GM08714 (cell line): ENCODE data around the gene SGPL1.
"Not testable (repeated sequence)": the region's sequence is repeated elsewhere in the genome, so short reads cannot be mapped to it uniquely, and the experiment has no call there.

Experiments used
- H3K4me3 ChIP-seq: fragments of 200-500 bp; sonication (Bioruptor generic); 2 replicates; pipeline ENCODE4 v1.5.1; 2014; ENCODE audit warnings: mild to moderate bottlenecking, low read length, inconsistent platforms
- ZNF274 ChIP-seq: IDR thresholded peaks from 2 replicates; pipeline ENCODE4 v1.6.1; 2012; ENCODE audit warnings: mild to moderate bottlenecking, low read depth, low read length

Gene SGPL1, protein sequence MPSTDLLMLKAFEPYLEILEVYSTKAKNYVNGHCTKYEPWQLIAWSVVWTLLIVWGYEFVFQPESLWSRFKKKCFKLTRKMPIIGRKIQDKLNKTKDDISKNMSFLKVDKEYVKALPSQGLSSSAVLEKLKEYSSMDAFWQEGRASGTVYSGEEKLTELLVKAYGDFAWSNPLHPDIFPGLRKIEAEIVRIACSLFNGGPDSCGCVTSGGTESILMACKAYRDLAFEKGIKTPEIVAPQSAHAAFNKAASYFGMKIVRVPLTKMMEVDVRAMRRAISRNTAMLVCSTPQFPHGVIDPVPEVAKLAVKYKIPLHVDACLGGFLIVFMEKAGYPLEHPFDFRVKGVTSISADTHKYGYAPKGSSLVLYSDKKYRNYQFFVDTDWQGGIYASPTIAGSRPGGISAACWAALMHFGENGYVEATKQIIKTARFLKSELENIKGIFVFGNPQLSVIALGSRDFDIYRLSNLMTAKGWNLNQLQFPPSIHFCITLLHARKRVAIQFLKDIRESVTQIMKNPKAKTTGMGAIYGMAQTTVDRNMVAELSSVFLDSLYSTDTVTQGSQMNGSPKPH

GRCh38 chr10:70815504-70816219, at the start of gene SGPL1:
TSS of gene SGPL1 (plus strand) at chr10:70815948. CDS start at chr10:70816854, 906 bp downstream.
- TF ChIP-seq ZNF274, result no peak
- peak within 1 kb of the TSS; percentile 86 for H3K4me3 ChIP-seq

DNA sequence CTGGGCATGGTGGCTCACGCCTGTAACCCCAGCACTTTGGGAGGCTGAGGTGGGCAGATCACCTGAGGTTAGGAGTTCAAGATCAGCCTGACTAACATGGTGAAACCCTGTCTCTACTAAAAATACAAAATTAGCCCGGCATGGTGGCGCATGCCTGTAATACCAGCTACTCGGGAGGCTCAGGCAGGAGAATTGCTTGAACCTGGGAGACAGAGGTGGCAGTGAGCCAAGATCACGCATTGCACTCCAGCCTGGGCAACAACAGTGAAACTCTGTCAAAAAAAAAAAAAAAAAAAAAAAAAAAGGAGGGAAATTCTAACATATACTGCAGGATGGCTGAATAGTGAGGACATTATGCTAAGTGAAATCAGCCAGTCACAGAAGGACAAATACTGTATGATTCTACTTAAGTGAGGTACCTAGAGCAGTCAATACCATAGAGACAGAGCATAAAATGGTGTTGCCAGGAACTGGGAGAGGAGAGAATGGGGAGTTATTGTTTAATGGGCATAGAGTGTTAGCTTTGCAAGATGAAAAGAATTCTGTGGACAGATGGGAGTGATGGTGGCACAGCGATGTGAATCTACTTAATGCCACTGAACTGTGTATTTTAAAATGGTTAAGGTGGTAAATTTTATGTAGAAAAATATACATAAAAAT, 47.6 kb upstream of the SGPL1 start:
- not testable (repeated sequence) for H3K4me3 ChIP-seq

DNA sequence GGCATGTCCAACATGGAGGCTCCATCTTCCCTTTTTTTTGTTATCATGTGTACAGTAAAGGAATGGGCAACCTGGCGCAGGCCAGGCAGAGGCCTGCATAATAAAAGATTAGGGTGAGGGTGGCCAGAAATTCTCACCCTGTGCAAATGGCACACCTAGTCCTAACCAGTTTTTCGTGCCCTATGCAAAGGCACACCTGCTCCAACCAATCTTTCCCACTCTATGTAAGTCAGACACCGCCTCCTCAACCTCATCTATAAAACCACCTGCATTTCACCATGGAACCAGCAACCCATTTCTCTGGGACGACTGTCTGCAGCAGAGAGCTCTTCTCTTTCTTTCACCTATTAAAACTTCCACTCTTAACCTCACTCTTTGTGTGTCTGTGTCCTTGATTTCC, 46.6 kb upstream of the SGPL1 start:
- H3K4me3 ChIP-seq, result no peak overlapping the region
- no peak for TF ChIP-seq ZNF274

DNA sequence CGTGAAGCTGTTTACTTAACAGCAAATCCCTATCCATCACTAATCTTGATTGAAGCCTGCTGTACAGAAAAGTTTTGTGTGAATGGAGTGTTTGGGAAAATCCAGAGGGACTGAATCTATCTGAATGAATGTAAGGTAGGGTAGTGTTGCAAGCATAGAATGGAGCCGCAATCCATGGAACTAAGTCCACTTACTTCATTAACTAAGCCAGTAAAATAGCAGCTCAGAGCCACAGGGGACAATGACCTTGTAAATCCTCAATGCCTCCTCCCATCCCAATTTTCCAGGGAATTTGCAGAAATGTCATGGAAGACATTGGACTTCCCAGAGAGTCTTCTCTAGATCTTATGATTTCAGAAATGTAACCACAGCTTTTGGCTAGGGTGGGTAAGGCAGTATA, 45.7 kb upstream of the SGPL1 start:
- H3K4me3 ChIP-seq, result no peak overlapping the region
- no peak for TF ChIP-seq ZNF274

DNA sequence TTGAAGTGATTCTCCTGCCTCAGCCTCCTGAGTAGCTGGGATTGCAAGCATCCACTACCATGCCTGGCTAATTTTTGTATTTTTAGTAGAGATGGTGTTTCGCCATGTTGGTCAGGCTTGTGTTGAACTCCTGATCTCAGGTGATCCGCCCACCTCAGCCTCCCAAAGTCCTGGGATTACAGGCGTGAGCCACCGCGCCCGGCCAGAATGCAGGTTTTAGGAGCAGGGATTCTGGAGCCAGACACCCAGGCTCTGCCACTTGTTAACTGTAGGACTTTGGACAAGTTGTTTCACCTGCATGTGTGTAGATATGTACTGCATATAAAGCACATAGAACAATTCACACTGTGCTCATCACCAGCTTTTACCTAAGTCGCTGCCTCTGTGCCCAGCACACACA, 45.2 kb upstream of the SGPL1 start:
- H3K4me3 ChIP-seq, result not testable (repeated sequence)

- H3K4me3 ChIP-seq, result no peak overlapping the region
- no peak for TF ChIP-seq ZNF274
These were observed 44.2 kb upstream of the SGPL1 start for GRCh38 chr10:70771311-70772194.

DNA sequence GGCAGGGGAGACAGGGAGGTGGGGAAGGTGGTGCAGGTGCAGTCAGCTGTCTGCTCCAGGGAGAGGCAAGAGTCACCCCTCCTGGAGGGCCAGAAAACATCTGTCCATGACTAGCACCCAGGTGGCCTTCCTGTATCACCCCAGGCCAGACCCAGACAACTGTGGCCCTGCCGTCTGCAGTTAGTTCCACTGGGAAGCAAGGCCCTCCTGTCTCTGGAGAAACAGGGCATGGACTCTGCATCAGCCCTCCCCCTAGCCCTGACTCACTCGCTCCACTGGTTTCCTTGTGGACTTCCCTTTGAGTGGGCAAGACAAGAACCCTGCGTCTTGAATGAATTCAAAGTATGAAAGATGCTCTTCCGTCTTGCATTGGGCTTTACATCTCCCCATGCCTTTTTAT, 43.1 kb upstream of the SGPL1 start:
- no peak overlapping the region for H3K4me3 ChIP-seq

DNA sequence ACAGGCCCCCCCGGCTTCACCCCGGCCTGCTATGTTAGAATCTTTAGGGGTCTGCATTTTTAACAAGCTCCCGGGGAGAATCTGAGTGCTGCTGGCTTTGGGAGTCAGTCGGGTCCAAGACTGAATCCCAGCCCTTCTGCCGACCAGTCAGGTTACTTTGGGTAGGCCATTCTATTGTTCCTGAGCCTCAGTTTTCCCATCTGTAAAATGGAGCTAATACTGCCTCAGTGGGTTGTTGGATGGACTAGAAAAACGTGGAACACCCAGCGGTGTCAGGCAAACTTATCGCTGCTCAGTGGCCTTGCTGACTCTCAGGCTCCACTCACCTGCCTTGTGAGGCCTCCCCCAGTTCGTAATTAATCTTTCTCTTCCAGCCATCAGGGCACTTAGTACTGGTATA, 42.3 kb upstream of the SGPL1 start:
- TF ChIP-seq ZNF274, result no peak
- no peak overlapping the region for H3K4me3 ChIP-seq

More for the DNA sequence above, 43.1 kb upstream of the SGPL1 start:
- TF ChIP-seq ZNF274, result no peak

DNA sequence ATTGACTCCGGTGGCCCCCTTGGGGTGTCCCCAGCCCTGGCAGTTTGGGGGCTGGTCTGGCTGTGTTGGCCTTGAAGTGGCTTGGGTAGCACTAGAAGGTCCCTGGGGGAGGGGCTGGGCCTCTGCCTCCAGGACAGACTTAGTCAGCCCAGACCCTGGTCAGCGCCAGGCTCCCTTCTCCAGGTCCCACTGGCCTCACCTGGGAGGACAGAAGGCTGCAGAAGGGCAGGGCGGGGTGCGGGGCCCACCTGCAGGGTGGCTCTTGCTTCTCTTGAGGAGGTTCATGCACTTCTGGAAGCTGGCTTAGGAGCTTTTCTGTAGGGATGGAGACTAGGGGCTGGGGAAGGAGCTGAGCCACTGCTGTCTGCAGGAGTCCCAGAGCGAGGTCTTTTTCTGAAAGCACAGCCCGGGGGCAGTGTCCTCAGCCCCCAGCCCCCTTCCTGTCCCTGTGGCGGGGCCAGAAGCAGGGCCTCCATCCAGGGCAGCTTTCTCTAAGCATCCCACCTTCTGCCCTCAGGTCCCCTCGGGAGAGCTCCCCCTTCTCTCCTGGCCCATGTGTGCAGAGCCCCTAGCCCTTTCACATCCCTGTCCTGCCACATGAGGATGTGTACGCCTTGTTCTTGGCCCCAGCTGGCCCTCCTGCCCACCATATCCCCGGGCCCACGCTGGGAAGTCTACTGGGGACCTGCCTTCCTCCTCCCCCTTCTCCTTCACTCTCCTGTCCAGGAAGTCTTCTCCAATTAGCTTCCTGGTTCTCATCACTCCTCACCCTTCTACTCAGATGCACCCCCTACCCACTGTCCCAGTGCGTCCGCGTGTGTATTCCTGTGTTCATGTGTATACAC, 41.6 kb upstream of the SGPL1 start:
- no peak for TF ChIP-seq ZNF274
- no peak overlapping the region for H3K4me3 ChIP-seq

DNA sequence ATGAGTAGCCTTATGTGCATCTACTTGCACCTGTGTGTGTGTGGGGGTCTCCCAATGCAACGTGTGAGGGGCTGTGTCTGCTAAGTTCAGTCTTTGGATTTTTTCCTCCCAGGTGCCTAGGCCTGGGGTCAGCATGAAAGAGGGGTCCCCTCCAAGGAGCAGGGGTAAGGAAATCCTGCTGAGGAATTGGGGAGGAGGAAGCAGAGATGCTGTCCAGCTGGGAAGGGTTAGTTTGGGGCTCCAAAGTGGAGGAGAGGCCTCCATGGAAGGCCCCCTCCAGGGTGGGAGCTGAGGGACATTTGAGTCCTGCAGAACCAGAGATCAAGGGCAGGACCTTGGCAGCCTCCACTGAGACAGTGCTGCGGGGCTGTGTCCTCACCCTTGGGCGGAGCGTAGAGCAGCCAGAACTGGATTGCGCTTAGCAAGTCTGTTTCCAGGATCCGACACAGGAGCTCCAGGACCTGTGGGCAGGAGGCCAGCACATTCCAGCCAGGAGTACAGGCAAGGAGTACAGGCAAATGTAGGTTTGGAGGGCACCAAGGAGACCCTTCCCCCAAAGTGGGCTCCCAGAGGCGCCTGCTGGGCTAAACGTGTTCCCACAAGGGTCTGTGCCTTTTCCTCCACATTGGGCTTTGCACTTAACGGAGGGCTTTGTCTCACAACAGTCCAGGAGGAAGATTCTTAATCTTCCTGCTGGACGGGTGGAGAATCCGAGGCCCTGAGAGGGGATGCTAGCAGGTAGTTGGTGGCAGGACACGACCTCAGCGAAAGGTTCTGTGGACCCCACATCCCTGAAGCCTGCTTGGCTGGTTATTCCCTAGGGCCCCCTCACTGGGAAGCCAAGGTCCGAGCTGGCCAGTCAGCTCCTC, 40.7 kb upstream of the SGPL1 start:
- no peak overlapping the region for H3K4me3 ChIP-seq
- TF ChIP-seq ZNF274, result no peak

DNA sequence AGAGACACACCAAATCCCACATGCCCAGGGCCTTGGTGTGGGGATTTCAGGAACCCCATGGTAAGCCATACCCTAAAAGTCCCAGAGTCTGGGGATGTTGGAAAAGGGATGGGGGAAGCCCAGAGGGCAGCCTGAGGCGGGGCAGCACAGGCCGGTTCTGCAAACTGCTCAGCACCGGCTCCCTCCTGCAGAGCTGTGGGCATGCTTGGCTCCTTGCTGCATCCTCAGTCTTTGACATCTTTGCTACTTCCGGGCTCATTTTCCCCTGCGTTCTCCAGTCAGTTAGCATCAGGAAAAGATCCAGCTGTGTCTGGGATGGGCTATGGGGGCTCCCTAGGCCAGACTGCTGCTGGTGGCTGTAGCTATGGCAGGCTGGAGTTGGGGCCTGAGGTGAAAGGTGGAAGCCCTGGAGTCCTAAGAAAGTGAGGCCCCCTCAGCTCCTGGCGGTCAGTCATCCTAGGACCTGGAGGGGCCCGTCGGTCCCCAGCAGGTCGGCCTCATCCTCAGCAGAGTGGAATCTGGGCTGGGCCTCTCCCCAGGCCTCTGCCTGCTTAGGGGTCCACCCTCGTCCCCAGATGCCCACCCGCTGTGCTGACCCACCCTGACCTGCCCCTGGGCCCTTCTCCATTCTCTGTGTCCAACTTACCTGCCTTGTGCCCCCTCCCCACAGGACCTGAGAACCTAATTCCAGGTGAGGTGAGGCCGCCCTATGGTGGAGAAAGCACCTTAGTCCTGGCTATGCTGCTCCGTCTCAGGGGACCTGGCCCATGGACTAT, 39.9 kb upstream of the SGPL1 start:
- no peak overlapping the region for H3K4me3 ChIP-seq
- no peak for TF ChIP-seq ZNF274
